ENCODE measurements around the gene ARVCF. TPM values are rescaled to one million over a fixed set of nuclear protein-coding genes. Genes with fewer than 3 reads are reported as not detected.
A peak's percentile ranks its signal among the peaks of the same experiment; 100 is the strongest.

Gene ARVCF
- total and polyA plus RNA-seq, 9 of the 15 experiments (the other 6 are each of a cell fraction or from before 2014, with no cell fraction given) = 0.03 to 97.4 (median 15.6) TPM

- TF ChIP-seq, protein P1, sequence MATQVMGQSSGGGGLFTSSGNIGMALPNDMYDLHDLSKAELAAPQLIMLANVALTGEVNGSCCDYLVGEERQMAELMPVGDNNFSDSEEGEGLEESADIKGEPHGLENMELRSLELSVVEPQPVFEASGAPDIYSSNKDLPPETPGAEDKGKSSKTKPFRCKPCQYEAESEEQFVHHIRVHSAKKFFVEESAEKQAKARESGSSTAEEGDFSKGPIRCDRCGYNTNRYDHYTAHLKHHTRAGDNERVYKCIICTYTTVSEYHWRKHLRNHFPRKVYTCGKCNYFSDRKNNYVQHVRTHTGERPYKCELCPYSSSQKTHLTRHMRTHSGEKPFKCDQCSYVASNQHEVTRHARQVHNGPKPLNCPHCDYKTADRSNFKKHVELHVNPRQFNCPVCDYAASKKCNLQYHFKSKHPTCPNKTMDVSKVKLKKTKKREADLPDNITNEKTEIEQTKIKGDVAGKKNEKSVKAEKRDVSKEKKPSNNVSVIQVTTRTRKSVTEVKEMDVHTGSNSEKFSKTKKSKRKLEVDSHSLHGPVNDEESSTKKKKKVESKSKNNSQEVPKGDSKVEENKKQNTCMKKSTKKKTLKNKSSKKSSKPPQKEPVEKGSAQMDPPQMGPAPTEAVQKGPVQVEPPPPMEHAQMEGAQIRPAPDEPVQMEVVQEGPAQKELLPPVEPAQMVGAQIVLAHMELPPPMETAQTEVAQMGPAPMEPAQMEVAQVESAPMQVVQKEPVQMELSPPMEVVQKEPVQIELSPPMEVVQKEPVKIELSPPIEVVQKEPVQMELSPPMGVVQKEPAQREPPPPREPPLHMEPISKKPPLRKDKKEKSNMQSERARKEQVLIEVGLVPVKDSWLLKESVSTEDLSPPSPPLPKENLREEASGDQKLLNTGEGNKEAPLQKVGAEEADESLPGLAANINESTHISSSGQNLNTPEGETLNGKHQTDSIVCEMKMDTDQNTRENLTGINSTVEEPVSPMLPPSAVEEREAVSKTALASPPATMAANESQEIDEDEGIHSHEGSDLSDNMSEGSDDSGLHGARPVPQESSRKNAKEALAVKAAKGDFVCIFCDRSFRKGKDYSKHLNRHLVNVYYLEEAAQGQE (IDR thresholded peaks at IDR 0.05; ENCODE audit: borderline replicate concordance) = peak; percentile 97
- TF ChIP-seq, protein P1 (CRISPR knock-in tag; IDR thresholded peaks at IDR 0.05; ENCODE audit: low read depth) = peak; percentile 66; the same call in 1 of the 2 replicates
- peak; percentile 33; the same call in 1 of the 2 replicates for TF ChIP-seq ZNF239 (CRISPR knock-in tag; IDR thresholded peaks at IDR 0.05)
- TF ChIP-seq E2F4 (CRISPR knock-in tag; IDR thresholded peaks at IDR 0.05; ENCODE audit: low read depth) = no peak
- TF ChIP-seq SMARCA4 (IDR thresholded peaks at IDR 0.05) = no peak
- TF ChIP-seq JUNB (CRISPR knock-in tag; conservative IDR thresholded peaks at IDR 0.05) = peak; percentile 36; the same call in 1 of the 2 replicates
- no peak; the same call in 1 of the 2 replicates for TF ChIP-seq HMG20A (CRISPR knock-in tag; conservative IDR thresholded peaks at IDR 0.05)
- TF ChIP-seq, protein P2, sequence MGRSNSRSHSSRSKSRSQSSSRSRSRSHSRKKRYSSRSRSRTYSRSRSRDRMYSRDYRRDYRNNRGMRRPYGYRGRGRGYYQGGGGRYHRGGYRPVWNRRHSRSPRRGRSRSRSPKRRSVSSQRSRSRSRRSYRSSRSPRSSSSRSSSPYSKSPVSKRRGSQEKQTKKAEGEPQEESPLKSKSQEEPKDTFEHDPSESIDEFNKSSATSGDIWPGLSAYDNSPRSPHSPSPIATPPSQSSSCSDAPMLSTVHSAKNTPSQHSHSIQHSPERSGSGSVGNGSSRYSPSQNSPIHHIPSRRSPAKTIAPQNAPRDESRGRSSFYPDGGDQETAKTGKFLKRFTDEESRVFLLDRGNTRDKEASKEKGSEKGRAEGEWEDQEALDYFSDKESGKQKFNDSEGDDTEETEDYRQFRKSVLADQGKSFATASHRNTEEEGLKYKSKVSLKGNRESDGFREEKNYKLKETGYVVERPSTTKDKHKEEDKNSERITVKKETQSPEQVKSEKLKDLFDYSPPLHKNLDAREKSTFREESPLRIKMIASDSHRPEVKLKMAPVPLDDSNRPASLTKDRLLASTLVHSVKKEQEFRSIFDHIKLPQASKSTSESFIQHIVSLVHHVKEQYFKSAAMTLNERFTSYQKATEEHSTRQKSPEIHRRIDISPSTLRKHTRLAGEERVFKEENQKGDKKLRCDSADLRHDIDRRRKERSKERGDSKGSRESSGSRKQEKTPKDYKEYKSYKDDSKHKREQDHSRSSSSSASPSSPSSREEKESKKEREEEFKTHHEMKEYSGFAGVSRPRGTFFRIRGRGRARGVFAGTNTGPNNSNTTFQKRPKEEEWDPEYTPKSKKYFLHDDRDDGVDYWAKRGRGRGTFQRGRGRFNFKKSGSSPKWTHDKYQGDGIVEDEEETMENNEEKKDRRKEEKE (IDR thresholded peaks at IDR 0.05; ENCODE audit: borderline replicate concordance in 1 of 2, control insufficient read depth in 1 of 2, low read depth in 2 of 2, low read length in 1 of 2) = no peak
- no peak for TF ChIP-seq BRF1 (IDR thresholded peaks at IDR 0.05; ENCODE audit: borderline replicate concordance, extremely low read depth, insufficient read length)
- TF ChIP-seq, protein P3, sequence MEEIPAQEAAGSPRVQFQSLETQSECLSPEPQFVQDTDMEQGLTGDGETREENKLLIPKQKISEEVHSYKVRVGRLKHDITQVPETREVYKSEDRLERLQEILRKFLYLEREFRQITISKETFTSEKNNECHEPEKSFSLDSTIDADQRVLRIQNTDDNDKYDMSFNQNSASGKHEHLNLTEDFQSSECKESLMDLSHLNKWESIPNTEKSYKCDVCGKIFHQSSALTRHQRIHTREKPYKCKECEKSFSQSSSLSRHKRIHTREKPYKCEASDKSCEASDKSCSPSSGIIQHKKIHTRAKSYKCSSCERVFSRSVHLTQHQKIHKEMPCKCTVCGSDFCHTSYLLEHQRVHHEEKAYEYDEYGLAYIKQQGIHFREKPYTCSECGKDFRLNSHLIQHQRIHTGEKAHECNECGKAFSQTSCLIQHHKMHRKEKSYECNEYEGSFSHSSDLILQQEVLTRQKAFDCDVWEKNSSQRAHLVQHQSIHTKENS (CRISPR knock-in tag; IDR thresholded peaks at IDR 0.05) = no peak
- TF ChIP-seq CCNT2 (IDR thresholded peaks at IDR 0.05; ENCODE audit: borderline replicate concordance, extremely low read depth, insufficient read length, low read depth, low read length) = no peak
- TF ChIP-seq HDGF (IDR thresholded peaks at IDR 0.05) = peak; percentile 99
Measured at GRCh38 chr22:19970479-19971275, 45.9 kb downstream of the ARVCF start (continued).

All from K562 (cell line).